Measurements from ENCODE around the gene SYNE4.
"Not testable (repeated sequence)": the region's sequence is repeated elsewhere in the genome, so short reads cannot be mapped to it uniquely, and the experiment has no call there.

SYNE4 gene, protein sequence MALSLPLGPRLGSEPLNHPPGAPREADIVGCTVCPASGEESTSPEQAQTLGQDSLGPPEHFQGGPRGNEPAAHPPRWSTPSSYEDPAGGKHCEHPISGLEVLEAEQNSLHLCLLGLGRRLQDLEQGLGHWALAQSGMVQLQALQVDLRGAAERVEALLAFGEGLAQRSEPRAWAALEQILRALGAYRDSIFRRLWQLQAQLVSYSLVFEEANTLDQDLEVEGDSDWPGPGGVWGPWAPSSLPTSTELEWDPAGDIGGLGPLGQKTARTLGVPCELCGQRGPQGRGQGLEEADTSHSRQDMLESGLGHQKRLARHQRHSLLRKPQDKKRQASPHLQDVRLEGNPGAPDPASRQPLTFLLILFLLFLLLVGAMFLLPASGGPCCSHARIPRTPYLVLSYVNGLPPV

DNA sequence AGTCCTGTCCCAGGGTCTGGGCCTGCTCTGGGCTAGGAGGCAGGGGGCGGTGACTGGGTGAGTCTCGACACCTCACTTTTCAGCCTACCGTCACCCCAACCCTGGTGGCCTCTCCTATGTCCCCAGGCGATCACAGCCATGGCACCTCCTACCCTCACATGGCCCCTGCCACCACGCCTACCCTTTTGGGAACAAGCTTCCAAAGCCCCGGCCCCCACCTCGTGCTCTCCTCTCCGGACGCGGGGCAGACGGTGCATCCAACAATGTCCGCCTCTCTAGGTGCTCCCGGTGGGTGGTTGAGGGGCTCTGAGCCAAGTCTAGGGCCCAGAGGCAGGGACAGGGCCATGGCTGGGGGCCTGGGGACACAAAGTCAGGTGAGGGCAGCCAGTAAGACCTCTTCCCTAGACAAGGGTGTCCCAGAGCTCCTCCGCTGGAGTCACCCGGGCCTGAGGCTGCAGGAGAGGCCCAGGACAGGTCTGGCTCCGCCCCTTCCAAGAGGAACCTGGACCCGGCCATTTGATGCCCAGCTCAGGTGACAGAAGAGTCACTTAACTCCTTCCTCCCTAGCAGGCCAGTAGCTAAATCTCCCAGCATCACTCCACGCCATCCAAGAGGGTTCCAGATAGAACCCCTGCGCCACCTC, at the start of gene SYNE4:
SYNE4 (minus strand) TSS at position 478 of the 643 bp plus-strand sequence; CDS start at position 346, 132 bp downstream.
- in situ Hi-C loops (cut with HindIII; ENCODE audit: low sequenced_read_pairs), result no loop called here

DNA sequence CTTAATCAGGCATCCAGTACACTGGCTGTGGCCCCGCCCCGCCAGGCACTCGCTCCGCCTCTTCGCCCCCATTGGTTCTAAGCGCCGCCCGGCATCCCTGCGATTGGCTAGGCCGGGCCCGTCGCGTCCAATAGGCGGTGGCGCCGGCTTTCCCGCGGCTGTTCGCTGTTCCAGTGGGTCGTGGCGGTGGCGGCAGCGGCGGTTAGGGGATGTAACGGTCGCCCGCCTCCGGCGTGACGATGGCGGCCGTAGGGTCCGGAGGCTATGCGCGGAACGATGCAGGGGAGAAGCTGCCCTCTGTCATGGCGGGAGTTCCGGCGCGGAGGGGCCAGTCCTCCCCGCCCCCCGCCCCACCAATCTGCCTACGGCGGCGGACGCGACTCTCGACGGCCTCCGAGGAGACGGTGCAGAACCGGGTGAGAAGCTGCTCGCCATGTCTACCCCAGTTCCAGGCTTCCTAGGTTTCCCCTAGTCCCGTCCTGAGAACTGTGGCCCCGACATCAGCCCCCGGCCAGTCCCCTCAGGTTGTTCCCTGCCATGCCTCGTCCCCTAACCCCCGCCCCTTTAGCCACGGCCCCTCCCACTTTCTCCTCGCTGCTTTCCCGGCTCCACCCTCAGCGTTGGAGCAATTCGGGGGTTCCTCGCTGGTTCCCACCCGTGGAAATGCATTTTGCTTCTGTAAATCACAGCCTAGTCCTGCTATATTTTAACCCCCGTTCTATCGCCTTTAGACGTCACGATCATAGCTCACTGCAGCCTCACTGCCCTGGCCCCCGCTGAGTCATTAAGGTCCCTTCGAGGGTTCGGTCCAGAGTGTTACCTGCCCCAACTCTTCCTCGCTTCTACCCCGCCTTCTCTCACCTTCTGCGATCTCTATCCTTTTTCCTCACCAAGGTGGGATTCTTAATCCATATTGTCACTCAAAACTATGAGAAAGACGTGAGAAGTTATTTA, 46.4 kb upstream of the SYNE4 start, which contains the start of gene WDR62:
WDR62 (plus strand) TSS at position 165 of the 954 bp plus-strand sequence; CDS start at position 240, 75 bp downstream.
- in situ Hi-C loops (cut with HindIII; ENCODE audit: low sequenced_read_pairs), result no loop called here

DNA sequence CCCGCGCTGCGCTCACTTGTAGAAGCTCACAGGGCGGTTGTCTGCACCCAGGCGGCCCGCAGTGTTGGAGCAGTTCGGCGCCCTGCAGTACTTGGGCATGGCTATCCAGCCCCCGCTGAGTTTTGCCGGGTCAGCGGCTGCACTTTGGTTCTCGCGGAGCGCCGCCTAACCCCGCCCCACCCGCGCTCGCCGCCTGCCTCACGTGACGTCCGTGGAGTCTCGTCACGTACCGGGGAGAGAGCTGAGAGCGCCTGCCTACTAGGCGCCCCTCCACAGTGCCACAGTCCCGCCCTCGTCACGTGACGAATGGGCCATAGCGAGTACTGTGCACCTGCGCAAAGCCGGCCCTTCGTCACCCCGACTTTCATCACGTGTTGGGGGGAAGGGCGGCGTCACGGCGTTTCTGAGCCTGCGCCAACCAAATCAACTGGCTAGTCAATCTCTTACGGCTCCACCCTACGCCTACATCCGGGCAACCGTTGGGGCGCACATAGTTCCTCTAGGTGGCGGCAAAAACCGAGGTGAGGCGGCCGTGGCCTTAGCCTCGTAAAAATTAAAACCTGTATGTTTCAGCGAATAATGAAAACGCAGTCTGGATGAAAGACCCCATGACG, 45.6 kb upstream of the SYNE4 start, which contains the start of gene THAP8:
THAP8 (minus strand) TSS at position 167 of the 614 bp plus-strand sequence; CDS start at position 99, 68 bp downstream.
- in situ Hi-C loops (cut with HindIII; ENCODE audit: low sequenced_read_pairs), result no loop called here

DNA sequence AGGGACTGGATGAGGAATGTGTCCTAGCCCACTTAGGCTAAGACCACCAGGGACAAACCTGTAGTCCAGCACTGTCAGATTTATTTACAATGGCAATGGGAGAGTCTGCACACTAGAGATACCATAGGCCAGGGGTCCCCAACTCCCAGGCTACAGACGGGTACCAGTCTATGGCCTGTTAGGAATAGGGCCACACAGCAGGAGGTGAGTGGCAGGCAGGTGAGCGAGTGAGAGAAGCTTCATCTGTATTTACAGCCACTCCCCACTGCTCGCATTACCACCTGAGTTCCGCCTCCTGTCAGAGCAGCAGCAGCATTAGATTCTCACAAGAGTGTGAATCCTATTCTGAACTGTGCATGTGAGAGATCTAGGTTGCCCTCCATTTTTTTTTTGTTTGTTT, 43.0 kb upstream of the SYNE4 start:
- in situ Hi-C loops (cut with HindIII; ENCODE audit: low sequenced_read_pairs), result no loop called here

DNA sequence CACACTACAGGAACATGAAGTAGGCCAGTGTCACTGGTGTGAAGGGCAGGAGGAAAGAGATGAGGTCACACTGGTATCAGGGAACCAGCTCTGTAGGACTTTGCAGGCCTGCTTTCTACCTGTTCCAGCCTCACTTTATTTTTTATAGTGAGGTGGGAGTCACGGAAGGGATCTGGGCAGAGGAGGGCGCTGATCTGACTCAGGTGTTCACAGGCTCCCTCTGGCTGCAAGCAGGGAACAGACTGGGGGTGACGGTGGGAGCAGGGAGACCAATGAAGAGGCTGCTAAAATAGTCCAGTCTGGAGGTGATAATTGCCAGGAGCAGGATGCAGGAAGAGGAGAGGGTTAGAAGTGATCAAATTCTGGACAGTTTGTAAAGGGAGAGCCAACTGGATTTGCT, 42.6 kb upstream of the SYNE4 start:
- in situ Hi-C loops (cut with HindIII; ENCODE audit: low sequenced_read_pairs), result no loop called here

DNA sequence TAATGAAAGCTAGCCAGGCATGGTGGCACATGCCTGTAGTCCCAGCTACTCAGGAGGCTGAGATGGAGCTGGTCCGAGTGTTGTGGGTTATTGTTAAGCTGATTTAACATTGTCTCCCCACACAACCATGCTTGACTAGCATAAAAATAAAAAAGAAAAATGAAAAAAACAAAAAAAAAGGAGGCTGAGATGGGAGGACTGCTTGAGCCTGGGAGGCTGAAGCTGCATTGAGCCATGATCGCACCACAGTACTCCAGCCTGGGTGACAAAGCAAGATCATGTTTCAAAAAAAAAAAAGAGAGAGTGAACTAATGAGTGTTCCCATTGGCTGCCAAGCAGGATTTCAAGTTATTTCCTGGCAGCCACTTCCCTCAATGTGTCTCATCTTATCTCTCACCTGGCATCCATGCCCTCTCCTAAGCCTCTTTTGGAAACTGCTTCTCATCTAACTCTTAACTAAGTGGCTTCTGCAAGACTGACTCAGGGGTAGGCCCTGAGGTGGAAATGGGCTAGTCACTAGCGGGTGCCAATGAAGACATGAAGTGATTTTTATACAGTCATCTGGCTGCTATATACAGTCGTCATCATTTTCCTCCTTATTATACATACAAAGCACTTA, 40.6 kb upstream of the SYNE4 start:
- in situ Hi-C loops (cut with HindIII; ENCODE audit: low sequenced_read_pairs), result no loop called here

DNA sequence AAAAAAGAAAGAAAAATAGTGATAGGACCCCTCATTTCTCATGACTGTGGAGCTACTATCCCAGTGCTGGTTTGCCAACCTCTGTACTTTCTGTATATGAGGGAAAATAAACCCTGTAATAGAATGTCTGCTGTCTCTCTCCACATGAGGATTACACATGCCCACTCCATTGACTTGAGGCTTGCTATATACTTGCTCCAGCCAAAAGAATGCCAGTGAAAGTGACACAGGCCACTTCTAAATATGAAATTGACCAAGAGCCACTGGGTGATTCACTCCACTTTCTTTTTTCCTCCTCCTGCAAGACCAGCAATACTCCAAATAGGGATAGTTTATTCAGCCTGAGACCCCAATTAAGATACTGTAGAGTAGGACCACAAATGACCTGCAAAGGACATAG, 39.2 kb upstream of the SYNE4 start:
- in situ Hi-C loops (cut with HindIII; ENCODE audit: low sequenced_read_pairs), result no loop called here

DNA sequence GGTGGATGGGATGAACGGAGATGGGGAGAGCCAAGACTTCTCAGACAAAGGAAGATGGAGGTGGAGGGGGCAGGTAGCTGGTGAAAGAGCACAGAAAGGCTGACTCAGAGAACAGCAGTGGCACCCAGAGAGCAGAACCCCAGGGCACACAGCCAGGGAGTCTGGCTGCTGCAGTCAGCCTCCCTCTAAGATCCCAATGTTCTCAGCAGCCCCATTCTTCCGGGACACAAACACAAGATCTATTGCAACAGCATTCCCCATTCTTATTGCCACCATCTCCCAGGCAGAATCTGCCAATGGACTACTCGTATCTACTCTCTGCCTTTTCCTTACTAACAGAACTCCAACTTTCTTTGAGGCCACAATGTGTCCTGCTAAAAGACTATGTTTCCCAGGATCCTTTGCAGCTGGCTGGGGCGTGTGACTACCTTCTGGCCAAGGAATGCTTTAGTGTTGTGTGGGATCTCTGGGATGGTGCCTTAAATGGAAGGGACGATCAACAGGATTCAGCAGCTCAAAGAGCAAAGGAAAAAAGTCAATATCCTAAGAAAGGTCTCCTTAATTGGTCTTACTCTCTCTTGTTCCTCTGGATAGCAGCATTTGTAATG, 37.9 kb upstream of the SYNE4 start:
- in situ Hi-C loops (cut with HindIII; ENCODE audit: low sequenced_read_pairs), result no loop called here

DNA sequence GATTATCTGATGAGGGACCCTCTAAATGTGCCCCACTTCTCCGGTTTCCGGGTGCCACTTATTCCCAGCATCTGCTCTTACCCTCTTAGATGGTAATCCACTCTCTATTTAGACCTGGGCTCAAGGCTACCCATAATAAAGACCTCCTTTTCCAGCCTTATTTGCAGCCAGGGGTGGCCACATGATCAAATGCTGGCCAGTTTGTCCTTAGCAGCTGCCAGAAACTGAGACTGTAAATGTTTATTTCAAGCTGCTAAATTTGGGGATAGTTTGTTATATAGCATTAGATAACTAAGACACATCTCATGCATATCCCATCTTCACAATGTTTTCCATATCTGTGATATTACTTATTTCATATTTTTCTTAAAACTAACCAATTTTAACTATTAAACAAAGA, 35.3 kb upstream of the SYNE4 start:
- in situ Hi-C loops (cut with HindIII; ENCODE audit: low sequenced_read_pairs), result no loop called here

DNA sequence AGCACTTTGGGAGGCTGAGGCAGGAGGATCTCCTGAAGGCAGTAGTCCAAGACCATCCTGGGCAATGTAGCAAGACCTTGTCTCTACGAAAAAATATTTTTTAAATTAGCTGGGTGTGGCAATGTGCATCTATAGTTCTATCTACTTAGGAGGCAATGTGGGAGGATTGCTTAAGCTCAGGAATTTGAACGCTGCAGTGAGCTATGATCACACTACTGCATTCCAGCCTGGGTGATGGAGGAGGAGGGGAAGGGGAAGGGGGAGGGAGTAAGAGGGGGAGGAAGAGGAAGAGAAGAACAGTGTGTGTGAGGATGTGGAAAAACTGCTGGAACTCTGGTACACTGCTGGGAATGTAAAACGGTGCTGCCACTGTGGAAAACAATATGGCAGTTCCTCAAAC, 33.2 kb upstream of the SYNE4 start:
- in situ Hi-C loops (cut with HindIII; ENCODE audit: low sequenced_read_pairs), result no loop called here

DNA sequence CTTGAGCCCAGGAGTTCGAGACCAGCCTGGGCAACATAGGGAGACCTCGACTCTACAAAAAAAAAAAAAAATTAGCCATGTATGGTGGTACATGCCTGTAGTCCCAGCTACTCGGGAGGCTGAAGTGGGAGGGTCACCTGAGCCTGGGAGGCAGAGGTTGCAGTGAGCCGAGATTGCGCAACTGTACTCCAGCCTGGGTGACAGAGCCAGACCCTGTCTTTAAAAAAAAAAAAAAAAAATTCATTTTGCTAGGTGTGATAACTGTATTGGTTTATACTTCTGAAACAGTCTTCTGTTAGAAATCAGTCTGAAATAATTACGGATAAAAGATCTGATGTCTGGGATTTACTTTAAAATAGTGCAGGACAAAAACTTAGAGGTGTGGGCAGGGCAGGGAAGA, 32.5 kb upstream of the SYNE4 start:
- in situ Hi-C loops (cut with HindIII; ENCODE audit: low sequenced_read_pairs), result not testable (repeated sequence)

DNA sequence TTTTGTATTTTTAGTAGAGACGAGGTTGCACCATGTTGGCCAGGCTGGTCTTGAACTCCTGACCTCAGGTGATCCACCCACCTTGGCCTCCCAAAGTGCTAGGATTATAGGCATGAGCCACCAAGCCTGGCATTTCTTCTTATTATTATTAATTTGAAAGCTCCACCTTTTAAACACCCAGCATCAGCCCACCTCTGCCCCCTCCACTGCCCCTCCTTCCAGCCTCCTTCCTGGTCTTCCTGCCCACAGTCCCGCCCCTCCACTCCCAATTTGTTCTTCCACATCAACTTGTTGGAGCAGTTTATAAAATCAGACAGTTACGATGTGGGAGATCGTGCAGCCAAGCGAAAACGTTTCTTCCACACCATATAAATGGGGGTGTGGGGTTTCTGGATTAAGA, 31.9 kb upstream of the SYNE4 start:
- in situ Hi-C loops (cut with HindIII; ENCODE audit: low sequenced_read_pairs), result no loop called here

DNA sequence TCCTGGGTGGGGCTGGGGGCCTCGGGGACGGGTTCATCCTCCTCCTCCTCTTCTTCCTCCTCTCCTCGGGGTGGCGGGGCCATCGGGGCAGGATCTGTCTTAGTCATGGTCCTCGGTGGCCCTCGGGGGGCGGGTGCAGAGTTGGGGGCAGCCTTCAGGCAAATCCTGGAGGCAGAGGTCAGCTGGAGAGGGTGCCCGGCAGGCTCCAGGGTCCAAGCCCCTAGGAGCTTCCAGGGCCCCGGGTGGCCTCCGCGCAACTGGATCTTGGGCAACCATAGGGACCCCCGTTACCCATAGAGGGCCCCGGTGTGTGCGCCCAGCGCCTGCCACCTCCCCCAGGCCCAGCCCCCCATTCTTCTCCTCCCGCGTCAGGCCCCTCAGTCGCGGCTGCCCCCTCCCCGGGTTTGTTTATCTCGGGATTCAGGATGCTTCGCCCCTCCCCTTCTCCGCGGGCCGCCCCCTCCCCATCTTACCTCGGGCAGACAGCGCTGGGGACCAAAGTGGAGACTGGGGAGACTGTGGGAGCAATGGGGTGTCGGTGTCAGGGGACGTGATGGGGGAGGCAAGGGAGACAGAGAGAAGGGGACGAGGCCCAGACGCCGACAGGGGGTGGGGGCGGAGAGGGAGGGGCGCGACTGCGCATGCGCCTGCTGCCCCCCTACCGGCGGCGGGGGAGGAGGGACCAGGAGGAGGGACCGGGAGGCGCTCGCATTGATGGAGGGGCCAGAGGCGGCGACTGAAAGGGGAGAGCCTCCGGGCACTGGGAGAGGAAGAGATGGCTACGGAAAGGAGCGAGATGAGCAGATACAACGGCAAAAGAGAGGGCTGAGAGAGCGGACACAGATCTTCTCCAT, 23.9 kb upstream of the SYNE4 start, which contains the start of gene CLIP3:
CLIP3 (minus strand) TSS at position 623 of the 854 bp plus-strand sequence; CDS start at position 107, 516 bp downstream.
- in situ Hi-C loops (cut with HindIII; ENCODE audit: low sequenced_read_pairs), result no loop called here

DNA sequence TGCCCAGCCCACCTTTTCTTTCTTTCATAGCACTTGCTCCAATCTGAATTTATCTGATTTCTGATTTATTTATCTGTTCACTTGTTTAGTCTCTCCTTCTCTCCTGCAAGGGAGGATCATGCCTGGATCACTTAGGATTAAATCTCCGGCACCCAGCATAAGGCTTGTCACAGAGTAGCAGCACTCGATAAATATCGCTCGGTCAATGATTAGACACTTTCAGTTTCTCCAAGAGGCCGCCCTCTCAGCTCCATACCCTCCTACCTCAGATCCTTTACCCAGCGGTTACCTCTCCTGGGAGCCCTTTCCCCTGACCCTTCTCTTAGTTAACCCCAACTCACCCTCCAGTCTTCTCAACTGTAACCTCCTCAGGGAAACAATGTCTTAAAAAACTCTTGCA, 22.7 kb upstream of the SYNE4 start:
- in situ Hi-C loops (cut with HindIII; ENCODE audit: low sequenced_read_pairs), result no loop called here

DNA sequence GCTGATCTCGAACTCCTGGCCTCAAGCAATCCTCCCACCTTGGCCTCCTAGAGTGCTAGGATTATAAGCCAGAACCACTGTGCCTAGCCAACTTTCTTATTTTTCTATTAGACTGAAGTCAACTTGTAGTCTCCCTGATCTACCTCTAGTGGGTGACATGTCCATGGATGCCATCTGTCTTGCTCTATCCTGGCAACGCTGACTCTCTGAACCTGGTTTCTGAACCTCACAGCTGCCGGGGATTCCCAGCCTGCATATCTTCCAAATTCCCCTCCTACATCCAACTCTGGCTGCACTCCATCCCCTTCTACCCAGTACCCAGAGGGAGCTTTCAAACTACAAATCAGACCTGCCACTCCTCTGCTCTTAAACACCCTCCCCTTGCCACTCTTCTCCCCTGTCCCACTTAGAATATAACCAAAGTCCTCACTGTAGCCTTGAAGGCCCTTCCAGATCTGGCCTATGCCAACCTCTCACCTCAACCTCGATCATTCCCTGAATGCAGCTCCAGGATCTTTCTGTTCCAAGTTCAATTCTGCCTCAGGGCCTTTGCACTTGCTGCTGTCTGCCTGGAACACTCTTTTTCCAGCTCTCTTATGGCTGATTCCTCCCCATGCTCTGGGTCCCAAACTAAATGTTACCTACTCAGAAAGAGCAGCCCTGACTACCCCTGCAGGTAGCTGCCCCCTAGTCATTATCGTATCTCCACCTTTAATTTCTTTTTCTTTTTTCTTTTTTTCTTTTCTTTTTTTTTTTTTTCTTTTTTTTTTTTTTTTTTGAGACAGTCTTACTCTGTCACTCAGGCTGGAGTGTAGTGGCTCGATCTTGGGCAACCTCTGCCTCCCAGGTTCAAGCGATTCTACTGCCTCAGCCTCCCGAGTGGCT, 21.9 kb upstream of the SYNE4 start:
- in situ Hi-C loops (cut with HindIII; ENCODE audit: low sequenced_read_pairs), result no loop called here

DNA sequence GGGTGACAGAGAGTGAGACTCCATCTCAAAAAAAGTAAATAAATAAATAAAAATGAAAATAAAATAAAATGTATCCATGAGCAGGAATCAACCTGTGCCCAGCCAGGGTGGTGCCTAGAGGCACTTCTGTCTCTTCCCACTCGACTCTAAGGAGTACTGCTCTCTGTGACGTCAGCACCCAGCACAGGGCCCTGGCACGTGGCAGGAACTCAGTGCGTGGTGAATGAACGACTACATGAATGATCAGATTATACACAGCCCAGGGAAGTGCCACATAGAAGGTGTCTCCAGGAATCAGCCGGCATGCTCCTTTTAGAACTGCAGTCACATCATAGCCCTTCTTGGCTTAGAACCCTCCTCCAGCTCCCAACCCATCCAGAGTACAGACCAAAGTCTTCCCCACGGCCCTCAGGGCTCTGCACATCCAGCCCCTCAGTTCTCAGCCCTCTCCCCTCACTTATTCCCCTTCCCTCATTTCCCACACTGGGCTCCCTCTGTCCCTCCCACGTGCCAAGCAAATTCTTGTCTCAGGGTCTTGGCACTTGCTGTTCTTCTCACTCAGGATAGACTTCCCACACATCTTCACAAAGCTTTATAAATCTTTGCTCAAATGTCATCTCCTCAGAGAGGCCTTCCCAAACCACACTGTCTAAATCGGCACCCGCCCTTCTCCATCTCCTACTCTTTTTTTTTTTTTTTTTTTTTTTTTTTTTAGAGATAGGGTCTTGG, 19.9 kb upstream of the SYNE4 start:
- in situ Hi-C loops (cut with HindIII; ENCODE audit: low sequenced_read_pairs), result no loop called here

DNA sequence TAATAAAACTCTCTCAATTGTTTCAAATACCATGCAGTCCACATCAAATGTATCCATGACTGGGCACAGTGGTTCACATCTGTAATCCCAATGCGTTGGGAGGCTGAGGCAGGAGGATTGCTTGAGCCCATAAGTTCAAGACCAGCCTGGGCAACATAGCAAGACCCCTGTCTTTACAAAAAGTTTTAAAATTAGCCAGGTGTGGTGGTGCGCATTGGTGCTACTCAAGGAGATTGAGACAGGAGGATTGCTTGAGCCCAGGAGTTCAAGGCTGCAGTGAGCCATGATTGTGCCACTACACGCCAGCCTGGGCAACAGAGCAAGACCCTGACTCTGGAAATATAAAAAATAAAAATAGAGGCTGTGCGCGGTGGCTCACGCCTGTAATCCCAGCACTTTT, 19.1 kb upstream of the SYNE4 start:
- in situ Hi-C loops (cut with HindIII; ENCODE audit: low sequenced_read_pairs), result no loop called here

Measured in DLD1 (cell line).